Fibroblast of the aortic adventitia (primary cell): ENCODE results near the gene KRT80. TPM values are rescaled to one million over a fixed set of nuclear protein-coding genes. Genes with fewer than 3 reads are reported as not detected.

ENCODE experiments used
- DNase-seq: peaks from one replicate; pipeline ENCODE4 v3.0.0-alpha.2; 2010; ENCODE audit warnings: low read depth
- H3K4me3 ChIP-seq: 2 replicates; pipeline ENCODE4 v1.5.1; 2011; ENCODE audit warnings: low read depth, mild to moderate bottlenecking, control low read depth, low read length, moderate library complexity
- CTCF ChIP-seq: IDR thresholded peaks from 2 replicates; pipeline ENCODE4 v1.5.1; 2011; ENCODE audit warnings: mild to moderate bottlenecking, low read length, control low read depth, inconsistent platforms; ENCODE audit not compliant: insufficient read depth
- total RNA-seq: library from RNA; depleted of rRNA; stranded (reverse); fragments of >200 nt; gene quantifications from 2 replicates; pipeline ENCODE4 v1.2.3, GENCODE V29; 2012; ENCODE audit warnings: low replicate concordance

The KRT80 gene
- total RNA-seq, 1 donor: 0.36 TPM

- DNase-seq: no peak
- no peak overlapping the region for H3K4me3 ChIP-seq
- TF ChIP-seq CTCF: no peak
These were observed 27.2 kb downstream of the KRT80 start for GRCh38 chr12:52164624-52165023.

- no peak overlapping the region for H3K4me3 ChIP-seq
- no peak for DNase-seq
- TF ChIP-seq CTCF: no peak
These were observed 28.8 kb downstream of the KRT80 start for GRCh38 chr12:52162981-52163380.

GRCh38 chr12:52160200-52160599 lies 31.6 kb downstream of the KRT80 start:
- TF ChIP-seq CTCF: no peak
- DNase-seq: no peak
- no peak overlapping the region for H3K4me3 ChIP-seq

- no peak overlapping the region for H3K4me3 ChIP-seq
- no peak for DNase-seq
- TF ChIP-seq CTCF: no peak
These were observed 34.2 kb downstream of the KRT80 start for GRCh38 chr12:52157566-52158150.

- TF ChIP-seq CTCF: peak; percentile 97
- peak; percentile 67 for DNase-seq
- no peak overlapping the region for H3K4me3 ChIP-seq
These were observed 34.9 kb downstream of the KRT80 start for GRCh38 chr12:52156757-52157565.

DNA sequence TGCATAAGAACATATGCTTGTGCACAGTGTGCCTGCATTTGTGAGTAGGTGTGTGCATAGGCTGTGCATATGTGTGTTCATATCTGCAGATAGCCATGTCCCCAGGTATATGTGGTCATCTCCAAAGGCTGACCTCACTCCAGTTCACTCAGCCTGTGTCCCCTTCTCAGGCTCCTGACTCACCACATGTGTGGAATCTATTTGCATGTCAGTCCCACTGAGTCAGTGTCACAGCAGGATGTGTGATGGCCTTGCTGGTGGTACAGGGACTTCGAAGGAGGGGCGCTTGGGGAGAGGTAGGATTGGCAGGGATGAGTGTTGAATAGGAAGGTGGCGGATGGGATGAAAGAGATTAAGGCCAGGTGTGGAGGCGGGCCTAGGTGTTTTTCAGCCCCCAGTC lies 35.5 kb downstream of the KRT80 start:
- TF ChIP-seq CTCF: no peak

More for the DNA sequence above, 35.5 kb downstream of the KRT80 start:
- DNase-seq: no peak
- no peak overlapping the region for H3K4me3 ChIP-seq
